ENCODE results near the gene QSOX2. TPM values are rescaled to one million over a fixed set of nuclear protein-coding genes. Genes with fewer than 3 reads are reported as not detected.
A peak's percentile ranks its signal among the peaks of the same experiment; 100 is the strongest.

QSOX2 gene
- total RNA-seq, 1 experiment from 2014 or later = 9.9 TPM

DNA sequence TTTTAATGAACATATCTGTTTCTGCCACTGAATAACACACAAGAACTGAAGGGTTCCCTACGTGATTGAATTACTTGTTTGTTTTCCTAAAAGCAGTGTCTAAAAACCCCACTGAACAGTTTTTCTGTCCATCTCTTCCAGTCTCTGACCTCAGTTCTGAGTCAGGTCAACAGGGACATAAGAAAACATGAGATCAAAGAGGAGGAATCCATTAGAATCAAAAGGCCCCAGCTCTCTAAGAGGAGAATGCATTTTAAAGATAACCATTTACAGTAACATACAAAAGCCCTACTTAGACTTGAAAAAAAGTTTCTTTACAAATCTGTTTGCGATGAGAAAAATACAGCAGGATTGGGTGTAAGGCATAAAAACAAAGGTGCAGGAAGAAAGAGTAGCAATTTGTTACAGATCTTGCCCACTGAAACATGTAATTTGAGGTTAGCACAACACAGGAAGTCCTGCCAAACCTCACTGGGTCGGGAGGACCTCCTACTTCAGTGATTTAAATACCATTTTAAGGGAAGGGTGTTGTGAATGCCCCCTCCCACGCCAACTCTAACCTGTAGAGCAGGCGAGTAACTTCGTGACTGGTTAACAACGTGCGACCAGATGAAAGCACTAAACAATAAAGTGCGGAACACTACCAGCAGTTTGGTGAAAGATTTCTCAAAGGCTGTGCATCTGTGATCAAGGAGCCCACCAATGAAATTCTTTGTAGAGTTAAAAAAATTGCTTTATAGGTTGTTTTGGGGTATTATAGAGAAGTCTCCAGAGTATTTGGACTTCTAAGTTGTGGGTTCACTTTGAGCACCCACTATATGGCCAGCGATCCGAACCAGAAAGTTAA is 1.3 kb downstream of the QSOX2 start:
- H2AFZ ChIP-seq (ENCODE audit: low read length) = no peak overlapping the region
- no peaks in the 10 kb centered on the region for H3F3A ChIP-seq (ENCODE audit: low read length, unreplicated experiment)
- peak overlapping the region; percentile 80 for H3K4me3 ChIP-seq (ENCODE audit: low read length)
- no peaks in the 10 kb centered on the region for H3K9me3 ChIP-seq (ENCODE audit: low read length)
- no peaks in the 10 kb centered on the region for H3K9me2 ChIP-seq (replicated peaks; ENCODE audit: low read length)
- DNase-seq (no peak), ATAC-seq (no peak)
- ChIA-PET POLR2A (ENCODE audit: unreplicated experiment) (no interaction called here), CTCF (no interaction called here)
- peaks cover 60% of the 10 kb centered on the region for H3K79me2 ChIP-seq (ENCODE audit: low read length)
- H3K36me3 ChIP-seq (ENCODE audit: low read depth, low read length) = no peaks in the 10 kb centered on the region
- peak overlapping the region; percentile 98 for H3K4me2 ChIP-seq (ENCODE audit: low read length)
- BruUV-seq (replicated peaks) = TSS peak; percentile 47
- H3K4me1 ChIP-seq (ENCODE audit: insufficient read depth, low read length) = peaks cover 19% of the 10 kb centered on the region
- intact Hi-C loops (cut with micrococcal nuclease) = no loop called here
- no peaks in the 10 kb centered on the region for H3K27me3 ChIP-seq (ENCODE audit: low read length)
- H4K20me1 ChIP-seq (ENCODE audit: low read length) = peaks cover 14% of the 10 kb centered on the region; the same call in 1 of the 2 replicates
- peak overlapping the region; percentile 68 for H3K9ac ChIP-seq (ENCODE audit: low read length)
- TF ChIP-seq EZH2 (IDR thresholded peaks at IDR 0.05; ENCODE audit: low read length, unreplicated experiment) = no peak
- TF ChIP-seq EZH2phosphoT487 (IDR thresholded peaks at IDR 0.05; ENCODE audit: borderline replicate concordance, low read length) = no peak
- TF ChIP-seq, protein P1, sequence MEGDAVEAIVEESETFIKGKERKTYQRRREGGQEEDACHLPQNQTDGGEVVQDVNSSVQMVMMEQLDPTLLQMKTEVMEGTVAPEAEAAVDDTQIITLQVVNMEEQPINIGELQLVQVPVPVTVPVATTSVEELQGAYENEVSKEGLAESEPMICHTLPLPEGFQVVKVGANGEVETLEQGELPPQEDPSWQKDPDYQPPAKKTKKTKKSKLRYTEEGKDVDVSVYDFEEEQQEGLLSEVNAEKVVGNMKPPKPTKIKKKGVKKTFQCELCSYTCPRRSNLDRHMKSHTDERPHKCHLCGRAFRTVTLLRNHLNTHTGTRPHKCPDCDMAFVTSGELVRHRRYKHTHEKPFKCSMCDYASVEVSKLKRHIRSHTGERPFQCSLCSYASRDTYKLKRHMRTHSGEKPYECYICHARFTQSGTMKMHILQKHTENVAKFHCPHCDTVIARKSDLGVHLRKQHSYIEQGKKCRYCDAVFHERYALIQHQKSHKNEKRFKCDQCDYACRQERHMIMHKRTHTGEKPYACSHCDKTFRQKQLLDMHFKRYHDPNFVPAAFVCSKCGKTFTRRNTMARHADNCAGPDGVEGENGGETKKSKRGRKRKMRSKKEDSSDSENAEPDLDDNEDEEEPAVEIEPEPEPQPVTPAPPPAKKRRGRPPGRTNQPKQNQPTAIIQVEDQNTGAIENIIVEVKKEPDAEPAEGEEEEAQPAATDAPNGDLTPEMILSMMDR (conservative IDR thresholded peaks at IDR 0.05; ENCODE audit: low read depth, low read length) = no peak
- no peak overlapping the region for H3K27ac ChIP-seq (ENCODE audit: low read length)

DNA sequence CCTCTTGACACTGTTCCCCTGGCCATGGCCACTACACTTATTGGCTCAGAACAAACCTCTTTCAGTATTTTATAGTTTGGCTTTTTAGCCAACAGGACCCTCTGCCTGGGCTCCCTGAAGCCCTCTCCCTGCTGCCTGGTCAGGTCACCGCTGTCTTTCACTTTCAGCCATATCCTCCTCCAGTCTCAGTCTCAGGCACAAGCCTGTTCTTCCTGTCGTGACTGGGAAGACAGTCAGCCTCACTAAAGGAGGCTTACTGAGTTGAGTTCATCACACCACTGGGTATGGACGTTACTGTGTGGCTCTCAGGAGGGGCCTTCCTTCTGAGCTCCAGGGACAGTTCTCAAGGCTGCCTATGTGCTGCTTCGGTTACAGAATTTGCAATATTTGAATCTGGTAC is 2.0 kb downstream of the QSOX2 start:
- no peak for TF ChIP-seq EZH2 (IDR thresholded peaks at IDR 0.05; ENCODE audit: low read length, unreplicated experiment)
- no peak for TF ChIP-seq EZH2phosphoT487 (IDR thresholded peaks at IDR 0.05; ENCODE audit: borderline replicate concordance, low read length)
- TF ChIP-seq, protein P1 (conservative IDR thresholded peaks at IDR 0.05; ENCODE audit: low read depth, low read length) = no peak
- peak overlapping the region; percentile 98; the same call in 1 of the 2 replicates for H3K4me2 ChIP-seq (ENCODE audit: low read length)
- CTCF ChIA-PET = interaction anchor here (0.6 kb wide), 1 partner anchor 80 kb away, joined by 4 read pairs; no protein-coding TSS in a partner anchor
- no peaks in the 10 kb centered on the region for H3K36me3 ChIP-seq (ENCODE audit: low read depth, low read length)
- no peaks in the 10 kb centered on the region for H3K27me3 ChIP-seq (ENCODE audit: low read length)
- H4K20me1 ChIP-seq (ENCODE audit: low read length) = peaks cover 14% of the 10 kb centered on the region; the same call in 1 of the 2 replicates
- H3K9me3 ChIP-seq (ENCODE audit: low read length) = no peaks in the 10 kb centered on the region
- no peak for DNase-seq
- intact Hi-C loops (cut with micrococcal nuclease) = no loop called here
- H3F3A ChIP-seq (ENCODE audit: low read length, unreplicated experiment) = no peaks in the 10 kb centered on the region
- H3K79me2 ChIP-seq (ENCODE audit: low read length) = peaks cover 67% of the 10 kb centered on the region
- H3K27ac ChIP-seq (ENCODE audit: low read length) = no peak overlapping the region
- POLR2A ChIA-PET (ENCODE audit: unreplicated experiment) = no interaction called here
- peaks cover 19% of the 10 kb centered on the region for H3K4me1 ChIP-seq (ENCODE audit: insufficient read depth, low read length)
- H3K9me2 ChIP-seq (replicated peaks; ENCODE audit: low read length) = no peaks in the 10 kb centered on the region
- H2AFZ ChIP-seq (ENCODE audit: low read length) = no peak overlapping the region
- no peak overlapping the region for H3K9ac ChIP-seq (ENCODE audit: low read length)
- 0 out of 2 replicates have a peak overlapping the region, but pooled peaks have one; percentile 80 for H3K4me3 ChIP-seq (ENCODE audit: low read length)
- ATAC-seq = no peak
- no TSS peak for BruUV-seq (replicated peaks)

All from PC-3 (cell line).